OCI-LY7 (cell line): ENCODE measurements around the gene ACTL8.

ENCODE experiments used
- CTCF ChIP-seq: fragments of 200-600 bp; sonication (generic); conservative IDR thresholded peaks from 2 replicates; pipeline ENCODE4 v1.5.1; 2014; ENCODE audit warnings: mild to moderate bottlenecking, antibody characterized with exemption, low read length, moderate library complexity, mixed read lengths
- EZH2phosphoT487 ChIP-seq: fragments of 200-600 bp; sonication (generic); IDR thresholded peaks from 2 replicates; pipeline ENCODE4 v1.6.1; 2018; ENCODE audit warnings: low read depth, borderline replicate concordance, mild to moderate bottlenecking, mixed run types, antibody characterized with exemption, low read length, moderate library complexity, mixed read lengths

DNA sequence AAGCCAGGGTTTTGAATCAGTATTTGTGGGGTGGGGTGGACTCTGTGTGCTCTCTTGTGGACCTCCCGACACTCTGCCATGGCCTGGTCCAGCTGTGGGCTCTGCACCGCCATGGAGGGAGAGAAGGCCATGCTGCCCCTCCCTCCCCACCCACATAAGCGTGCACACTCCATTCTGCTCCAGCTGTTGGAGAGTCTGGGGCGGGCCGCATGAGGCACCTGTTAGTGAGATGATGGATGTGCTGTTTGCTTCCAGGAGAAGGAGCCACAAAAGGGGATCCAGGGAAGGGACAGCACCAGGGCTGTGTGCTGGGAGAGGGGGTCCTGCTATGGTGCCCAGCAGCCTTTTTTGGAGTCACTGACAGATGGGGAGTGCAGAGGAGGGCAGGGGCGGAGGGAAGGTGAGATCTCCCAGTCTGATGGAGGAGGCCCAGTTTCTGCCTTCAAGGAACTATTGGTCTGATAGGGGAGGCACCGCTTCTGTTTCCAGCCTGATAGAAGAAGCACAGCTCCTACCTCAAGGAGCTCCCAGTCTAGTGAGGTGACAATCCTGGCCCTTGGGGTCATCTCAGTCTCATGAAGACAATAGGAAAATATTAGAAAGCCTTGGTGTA lies 101.5 kb downstream of the ACTL8 start:
- TF ChIP-seq CTCF: no peak
- TF ChIP-seq EZH2phosphoT487: no peak
